Stomach (tissue), 9 donors: ENCODE data around the gene AMMECR1L. TPM values are rescaled to one million over a fixed set of nuclear protein-coding genes. Genes with fewer than 3 reads are reported as not detected.
"Not testable (repeated sequence)": the region's sequence is repeated elsewhere in the genome, so short reads cannot be mapped to it uniquely, and the experiment has no call there.

Source experiments
- DNase-seq, 2 donors: peaks; one replicate each; pipeline versions ENCODE4 v3.0.0 to v3.0.0-alpha.2; 2013 to 2019
- H3K27ac ChIP-seq, 5 donors: fragments of 200-600 bp in 4 of 5; sonication (generic) in 4 of 5; one replicate each; pipeline ENCODE4 v1.5.1; 2013 to 2019; ENCODE audit warnings: mild to moderate bottlenecking in 1 of 5, moderate library complexity in 1 of 5
- H3K27me3 ChIP-seq, 3 donors: fragments of 200-600 bp; sonication (generic); one replicate each; pipeline ENCODE4 v1.5.1; 2017 to 2019; ENCODE audit warnings: mixed run types in 1 of 3
- H3K36me3 ChIP-seq, 4 donors: fragments of 200-600 bp; sonication (generic); 1 replicate in 3 of 4; 2 replicates in 1 of 4; pipeline ENCODE4 v1.5.1; 2016 to 2019
- H3K4me1 ChIP-seq, 4 donors: fragments of 200-600 bp; sonication (generic); one replicate each; pipeline ENCODE4 v1.5.1; 2016 to 2019
- H3K4me3 ChIP-seq, 4 donors: fragments of 200-600 bp; sonication (generic) in 3 of 4; one replicate each; pipeline ENCODE4 v1.5.1; 2016 to 2019; ENCODE audit warnings: mild to moderate bottlenecking in 1 of 4
- H3K9me3 ChIP-seq, 4 donors: fragments of 200-600 bp; sonication (generic); one replicate each; pipeline ENCODE4 v1.5.1; 2016 to 2019
- CTCF ChIP-seq, 7 experiments: fragments of 450-650 bp in 4 of 7; fragments of 200-600 bp in 3 of 7; sonication (generic) in 3 of 7; IDR thresholded peaks; one replicate each; pipeline ENCODE4 v1.5.1; 2016 to 2019; ENCODE audit warnings: antibody characterized with exemption in 7 of 7, control low read depth in 2 of 7, mild to moderate bottlenecking in 1 of 7
- EP300 ChIP-seq: sonication (generic); formaldehyde crosslinking; IDR thresholded peaks from one replicate; pipeline ENCODE4 v1.6.1; 2017; ENCODE audit warnings: antibody characterized with exemption
- POLR2A ChIP-seq, 4 donors: fragments of 450-650 bp; IDR thresholded peaks; one replicate each; pipeline ENCODE4 v1.6.1; 2016; ENCODE audit warnings: antibody characterized with exemption in 4 of 4, control low read depth in 2 of 4, mild to moderate bottlenecking in 1 of 4, moderate library complexity in 1 of 4
- POLR2AphosphoS5 ChIP-seq, 3 donors: sonication (generic); formaldehyde crosslinking; IDR thresholded peaks; one replicate each; pipeline ENCODE4 v1.6.1; 2016; ENCODE audit warnings: antibody characterized with exemption in 3 of 3
- WGBS, 5 donors: extraction: QIAGEN DNeasy Blood & Tissue Kit in 3 of 5; methylation state at CpG; one replicate each; pipeline versions ENCODE4 v1.1.5 to v1.1.7; 2013 to 2018; 5-methylcytosine and 5-hydroxymethylcytosine counted together
- intact Hi-C: fragments of 100-400 bp; cut with DNase I; formaldehyde crosslinking; loops from one replicate; pipeline ENCODE4 v1.15.1; 2023; ENCODE audit warnings: low total_unique reads
- polyA plus RNA-seq, 3 donors: library from polyadenylated mRNA; stranded (reverse); fragments of 200-250 nt; gene quantifications; one replicate each; pipeline ENCODE4 v1.2.3, GENCODE V29; 2013
- total RNA-seq, 5 donors: library from RNA; depleted of rRNA; stranded (reverse); fragments of >200 nt; gene quantifications; one replicate each; pipeline versions ENCODE4 v1.1.0 to v1.2.3, GENCODE V29; 2014 to 2016
- donor health status: healthy with polysubstance abuse.
- donor health status: Bipolar disorder and iron deficiency.
- donor health status: healthy.

Gene AMMECR1L
- total and polyA plus RNA-seq, 8 donors: 1.4 to 19.8 (median 6.6) TPM

- TF ChIP-seq CTCF (IDR thresholded peaks at IDR 0.05): no peak
- no peak for TF ChIP-seq POLR2AphosphoS5 (IDR thresholded peaks at IDR 0.05)
- no peak for TF ChIP-seq POLR2A (IDR thresholded peaks at IDR 0.05)
- no peak for TF ChIP-seq EP300
- Histone ChIP-seq H3K36me3 (no peaks in the 10 kb centered on the region), H3K4me3 (no peak overlapping the region), H3K9me3 (no peaks in the 10 kb centered on the region), H3K27me3 (no peaks in the 10 kb centered on the region), H3K4me1 (peaks cover 8 to 19% (median 15%) of the 10 kb centered on the region in 4 donors), H3K27ac (no peak overlapping the region)
- intact Hi-C loops: no loop called here
- DNase-seq: no peak
- 51 to 63% (median 58%) methylated on average over 5 of the region's 5 CpGs for WGBS, 5 donors
Measured at GRCh38 chr2:127891811-127892210, 6.1 kb upstream of the AMMECR1L start.

GRCh38 chr2:127890756-127891155 is 5.0 kb upstream of the AMMECR1L start:
- H3K36me3 ChIP-seq, DNase-seq, H3K27ac ChIP-seq, intact Hi-C loops, H3K4me3 ChIP-seq, H3K27me3 ChIP-seq, H3K9me3 ChIP-seq: not testable (repeated sequence)
- WGBS, 5 donors: 89 to 97% (median 93%) methylated on average over 7 of the region's 7 CpGs
- H3K4me1 ChIP-seq: peaks cover 8 to 19% (median 15%) of the 10 kb centered on the region in 4 donors

GRCh38 chr2:127888772-127889171 is 3.0 kb upstream of the AMMECR1L start:
- H3K27ac ChIP-seq: no peak overlapping the region
- WGBS, 5 donors: 82 to 92% (median 88%) methylated on average over 1 of the region's 1 CpG

GRCh38 chr2:127887776-127888130 is 2.0 kb upstream of the AMMECR1L start:
- H3K27ac ChIP-seq: peak overlapping the region in 4 of 5 donors; percentile 91 to 96 (median 94)
- peaks cover 0 to 12% (median 10%) of the 10 kb centered on the region in 4 donors for H3K36me3 ChIP-seq
- 22 to 43% (median 33%) methylated on average over 1 of the region's 1 CpG for WGBS, 5 donors
- peak overlapping the region in 2 of 4 donors; percentile 62 to 70 for H3K4me3 ChIP-seq
- TF ChIP-seq POLR2A (IDR thresholded peaks at IDR 0.05) (no peak), POLR2AphosphoS5 (IDR thresholded peaks at IDR 0.05) (peak in 1 of 3 donors; percentile 16)
- peak in 1 of 2 donors; percentile 15 for DNase-seq
- intact Hi-C loops: no loop called here
- H3K9me3 ChIP-seq: no peaks in the 10 kb centered on the region
- peaks cover 21 to 41% (median 31%) of the 10 kb centered on the region in 4 donors for H3K4me1 ChIP-seq
- no peaks in the 10 kb centered on the region for H3K27me3 ChIP-seq

More at GRCh38 chr2:127888772-127889171, 3.0 kb upstream of the AMMECR1L start:
- no peaks in the 10 kb centered on the region for H3K27me3 ChIP-seq
- no peak overlapping the region for H3K4me3 ChIP-seq
- peaks cover 19 to 31% (median 24%) of the 10 kb centered on the region in 4 donors for H3K4me1 ChIP-seq
- peaks cover 0 to 2% (median 1%) of the 10 kb centered on the region in 4 donors for H3K36me3 ChIP-seq
- intact Hi-C loops: no loop called here
- DNase-seq: no peak
- TF ChIP-seq POLR2AphosphoS5 (IDR thresholded peaks at IDR 0.05) (no peak), CTCF (IDR thresholded peaks at IDR 0.05) (no peak), EP300 (no peak), POLR2A (IDR thresholded peaks at IDR 0.05) (no peak)
- H3K9me3 ChIP-seq: no peaks in the 10 kb centered on the region

GRCh38 chr2:127887082-127887775 is 1.5 kb upstream of the AMMECR1L start:
- TF ChIP-seq POLR2A (IDR thresholded peaks at IDR 0.05): no peak
- no peak for TF ChIP-seq POLR2AphosphoS5 (IDR thresholded peaks at IDR 0.05)
- DNase-seq: peak in 1 of 2 donors; percentile 17
- peak overlapping the region in 4 of 5 donors; percentile 91 to 96 (median 94) for H3K27ac ChIP-seq
- H3K27me3 ChIP-seq: no peaks in the 10 kb centered on the region
- intact Hi-C loops: no loop called here
- peaks cover 21 to 46% (median 34%) of the 10 kb centered on the region in 4 donors for H3K4me1 ChIP-seq
- 30 to 43% (median 40%) methylated on average over 8 of the region's 8 CpGs for WGBS, 5 donors
- peak overlapping the region; percentile 59 to 70 (median 64) for H3K4me3 ChIP-seq
- H3K9me3 ChIP-seq: no peaks in the 10 kb centered on the region
- H3K36me3 ChIP-seq: peaks cover 0 to 17% (median 14%) of the 10 kb centered on the region in 4 donors

- 0 to 1% (median 0%) methylated on average over 5 to 24 of the region's 32 CpGs; no CpG with 5 or more reads in 1 of the 5 donors for WGBS, 5 donors
- H3K27me3 ChIP-seq, H3K9me3 ChIP-seq, intact Hi-C loops: not testable (repeated sequence)
- peak in 1 of 2 donors; percentile 71 for DNase-seq
- H3K4me1 ChIP-seq: peaks cover 21 to 53% (median 37%) of the 10 kb centered on the region in 4 donors
- H3K27ac ChIP-seq: peak overlapping the region; percentile 91 to 96 (median 94)
- peaks cover 2 to 24% (median 19%) of the 10 kb centered on the region in 4 donors for H3K36me3 ChIP-seq
- H3K4me3 ChIP-seq: peak overlapping the region; percentile 59 to 70 (median 64)
Measured at GRCh38 chr2:127886593-127886935, 808 bp upstream of the AMMECR1L start.
